Posterior vena cava (tissue), 2 donors: ENCODE results near the gene SRRM2. TPM values are rescaled to one million over a fixed set of nuclear protein-coding genes. Genes with fewer than 3 reads are reported as not detected.

Source experiments
- DNase-seq: peaks from one replicate; pipeline ENCODE4 v3.0.0-alpha.2; 2020; ENCODE audit warnings: low spot score
- intact Hi-C, 2 donors: fragments of 100-400 bp; cut with DNase I; formaldehyde crosslinking; loops; one replicate each; pipeline versions ENCODE4 v1.14.1 to v1.14.2; 2022 to 2023
- total RNA-seq, 2 donors: library from RNA; stranded (reverse); fragmentation: NEBNext Ultra II Directional; extraction: Animal tissue kit (Norgen Biotek cat#: 25700); gene quantifications; one replicate each; pipeline ENCODE4 v1.2.1, GENCODE V29; 2021
- donor health status: DM: yes; HTN: yes; CAD: no.
- donor health status: DM: yes; HTN: yes; CAD: no.

Gene SRRM2
- total RNA-seq, 2 donors from 2014 or later, result 320 to 360 TPM

GRCh38 chr16:2751577-2752034 is 832 bp upstream of the SRRM2 start:
- DNase-seq, result no peak
- intact Hi-C loops, result no loop called here

DNA sequence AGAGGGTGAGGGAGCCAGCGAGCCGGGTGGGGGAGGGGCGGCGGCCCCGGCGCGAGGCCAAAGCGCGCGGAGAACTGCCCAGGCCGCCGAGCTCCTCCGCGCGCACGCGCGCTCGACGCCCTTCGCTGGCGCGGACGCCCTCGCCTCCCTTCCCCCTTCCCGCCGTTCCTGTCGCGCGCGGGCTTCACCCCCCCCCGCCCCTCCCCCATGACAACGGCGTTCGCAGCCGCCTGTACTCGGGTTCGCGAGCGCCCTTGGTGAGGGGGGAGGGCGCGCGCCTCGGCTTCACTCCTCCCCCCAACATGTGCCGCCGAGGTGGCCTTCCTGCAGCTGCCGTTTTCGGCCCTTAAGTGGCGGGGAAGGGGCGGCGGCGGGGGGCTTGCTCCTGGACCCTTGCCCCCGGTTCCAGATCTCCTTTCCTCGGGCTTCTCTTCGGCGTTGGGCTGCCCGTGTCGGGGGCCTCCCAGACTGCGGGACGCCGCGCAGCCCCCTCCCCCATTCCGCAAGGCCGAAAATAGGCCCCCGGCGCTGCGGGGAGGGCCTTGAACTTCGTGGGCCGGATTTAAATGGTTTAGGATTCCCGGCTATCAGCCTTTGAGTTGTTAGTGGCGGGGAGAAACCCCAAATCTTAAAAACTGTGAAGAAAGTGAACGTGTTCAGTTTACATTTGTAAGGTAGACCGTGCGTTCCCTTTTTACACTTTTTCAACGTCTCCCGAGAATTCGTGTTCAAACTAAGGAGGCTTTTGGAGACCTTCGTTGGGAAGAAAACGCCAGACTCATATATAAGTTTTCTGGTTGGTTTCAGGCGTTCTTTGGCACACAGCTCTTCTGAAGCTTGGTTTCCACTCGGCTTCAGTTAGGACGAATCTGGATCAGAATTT is 653 bp downstream of the SRRM2 start:
- DNase-seq, result peak; percentile 95
- intact Hi-C loops, result no loop called here

- intact Hi-C loops, result no loop called here
- DNase-seq, result peak; percentile 10
These were observed 1.2 kb downstream of the SRRM2 start for GRCh38 chr16:2753733-2754020.

- DNase-seq, result no peak
- intact Hi-C loops, result no loop called here
These were observed 2.7 kb downstream of the SRRM2 start for GRCh38 chr16:2755158-2755557.

DNA sequence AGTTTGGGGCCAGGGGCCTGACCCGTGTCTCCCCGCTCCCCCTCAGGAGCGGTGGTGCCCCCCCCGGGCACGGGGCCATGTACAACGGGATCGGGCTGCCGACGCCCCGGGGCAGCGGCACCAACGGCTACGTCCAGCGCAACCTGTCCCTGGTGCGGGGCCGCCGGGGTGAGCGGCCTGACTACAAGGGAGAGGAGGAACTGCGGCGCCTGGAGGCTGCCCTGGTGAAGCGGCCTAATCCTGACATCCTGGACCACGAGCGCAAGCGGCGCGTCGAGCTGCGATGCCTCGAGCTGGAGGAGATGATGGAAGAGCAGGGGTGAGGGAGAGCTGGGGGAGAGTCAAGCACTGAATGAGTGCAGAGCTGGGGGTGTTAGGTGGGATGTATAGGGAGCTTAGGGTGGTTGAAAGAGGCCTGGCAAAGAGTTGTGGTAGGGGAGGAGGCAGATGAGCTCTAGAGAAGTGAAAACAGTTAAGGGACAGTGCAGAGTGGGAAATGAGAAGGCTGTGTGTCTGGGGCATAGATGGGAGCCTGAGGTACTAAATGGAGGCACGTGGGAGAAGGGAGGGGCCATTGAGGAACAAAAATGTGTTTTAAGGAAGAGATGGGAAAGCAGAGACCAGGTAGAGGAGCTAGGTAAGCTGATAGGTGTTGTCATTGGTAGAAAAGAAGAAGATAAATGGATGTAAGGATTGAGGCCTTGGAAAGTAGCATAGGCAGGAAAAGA is 4.0 kb downstream of the SRRM2 start:
- intact Hi-C loops, result no loop called here
- DNase-seq, result peak; percentile 64

- intact Hi-C loops, result no loop called here
- no peak for DNase-seq
These were observed 4.9 kb downstream of the SRRM2 start for GRCh38 chr16:2757344-2757743.

DNA sequence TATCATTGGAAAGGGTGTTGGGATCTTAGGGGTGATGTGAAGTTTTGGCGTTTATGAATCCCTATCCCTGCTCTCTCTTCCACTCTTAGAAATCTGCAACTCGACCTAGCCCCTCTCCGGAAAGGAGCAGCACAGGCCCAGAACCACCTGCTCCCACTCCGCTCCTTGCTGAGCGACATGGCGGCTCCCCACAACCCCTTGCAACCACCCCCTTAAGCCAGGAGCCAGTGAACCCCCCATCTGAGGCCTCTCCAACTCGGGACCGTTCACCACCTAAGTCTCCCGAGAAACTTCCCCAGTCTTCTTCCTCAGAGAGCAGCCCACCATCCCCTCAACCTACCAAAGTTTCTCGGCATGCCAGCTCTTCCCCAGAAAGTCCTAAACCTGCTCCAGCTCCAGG is 9.0 kb downstream of the SRRM2 start:
- no peak for DNase-seq
- intact Hi-C loops, result no loop called here

DNA sequence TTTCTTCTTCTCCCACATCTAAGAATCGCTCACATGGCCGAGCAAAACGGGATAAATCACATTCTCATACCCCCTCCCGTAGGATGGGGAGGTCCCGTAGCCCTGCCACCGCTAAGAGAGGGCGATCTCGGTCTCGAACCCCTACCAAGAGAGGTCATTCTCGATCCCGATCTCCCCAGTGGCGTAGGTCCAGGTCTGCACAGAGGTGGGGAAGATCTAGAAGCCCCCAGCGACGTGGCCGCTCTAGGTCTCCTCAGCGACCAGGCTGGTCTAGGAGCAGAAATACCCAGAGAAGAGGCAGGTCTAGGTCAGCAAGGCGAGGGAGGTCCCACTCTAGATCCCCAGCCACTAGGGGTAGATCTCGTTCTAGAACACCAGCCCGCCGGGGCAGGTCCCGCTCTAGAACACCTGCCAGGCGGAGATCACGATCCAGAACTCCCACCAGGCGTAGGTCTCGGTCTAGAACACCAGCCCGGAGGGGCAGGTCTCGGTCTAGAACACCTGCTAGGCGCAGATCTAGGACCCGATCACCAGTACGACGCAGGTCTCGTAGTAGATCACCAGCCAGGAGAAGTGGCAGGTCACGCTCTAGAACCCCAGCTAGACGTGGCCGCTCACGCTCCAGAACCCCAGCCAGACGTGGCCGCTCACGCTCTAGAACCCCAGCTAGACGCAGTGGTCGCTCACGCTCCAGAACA is 9.6 kb downstream of the SRRM2 start:
- intact Hi-C loops, result no loop called here
- no peak for DNase-seq

GRCh38 chr16:2762711-2763110 is 10.3 kb downstream of the SRRM2 start:
- DNase-seq, result peak; percentile 72

GRCh38 chr16:2763173-2763572 is 10.7 kb downstream of the SRRM2 start:
- intact Hi-C loops, result no loop called here

More at GRCh38 chr16:2762711-2763110, 10.3 kb downstream of the SRRM2 start:
- intact Hi-C loops, result no loop called here

GRCh38 chr16:2764718-2765117 is 12.3 kb downstream of the SRRM2 start:
- intact Hi-C loops, result loop anchor here in 1 of 2 donors (5.0 kb wide), 1 partner anchor 428 kb away; no protein-coding TSS in a partner anchor
- no peak for DNase-seq

More at GRCh38 chr16:2763173-2763572, 10.7 kb downstream of the SRRM2 start:
- DNase-seq, result no peak

DNA sequence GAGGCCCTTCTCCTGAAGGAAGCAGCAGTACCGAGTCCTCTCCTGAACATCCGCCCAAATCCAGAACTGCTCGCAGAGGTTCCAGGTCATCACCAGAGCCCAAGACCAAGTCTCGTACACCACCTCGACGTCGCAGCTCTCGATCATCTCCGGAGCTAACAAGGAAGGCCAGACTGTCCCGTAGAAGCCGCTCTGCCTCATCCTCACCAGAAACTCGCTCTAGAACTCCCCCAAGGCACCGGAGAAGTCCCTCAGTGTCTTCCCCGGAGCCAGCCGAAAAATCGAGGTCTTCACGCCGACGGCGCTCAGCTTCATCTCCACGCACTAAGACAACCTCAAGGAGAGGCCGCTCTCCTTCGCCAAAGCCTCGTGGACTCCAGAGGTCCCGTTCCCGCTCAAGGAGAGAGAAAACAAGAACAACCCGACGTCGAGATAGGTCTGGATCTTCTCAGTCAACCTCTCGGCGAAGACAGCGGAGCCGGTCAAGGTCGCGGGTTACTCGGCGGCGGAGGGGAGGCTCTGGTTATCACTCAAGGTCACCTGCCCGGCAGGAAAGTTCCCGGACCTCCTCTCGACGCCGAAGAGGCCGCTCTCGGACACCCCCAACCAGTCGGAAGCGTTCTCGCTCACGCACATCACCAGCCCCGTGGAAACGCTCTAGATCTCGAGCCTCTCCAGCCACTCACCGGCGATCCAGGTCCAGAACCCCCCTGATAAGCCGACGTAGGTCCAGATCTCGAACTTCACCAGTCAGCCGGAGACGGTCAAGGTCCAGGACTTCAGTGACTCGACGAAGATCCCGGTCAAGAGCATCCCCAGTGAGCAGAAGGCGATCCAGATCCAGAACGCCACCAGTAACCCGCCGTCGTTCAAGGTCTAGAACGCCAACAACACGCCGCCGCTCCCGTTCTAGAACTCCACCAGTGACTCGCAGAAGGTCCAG is 13.3 kb downstream of the SRRM2 start:
- DNase-seq, result no peak
- intact Hi-C loops, result loop anchor here in 1 of 2 donors (5.0 kb wide), 1 partner anchor 427 kb away; no protein-coding TSS in a partner anchor

GRCh38 chr16:2766430-2767139 is 14.1 kb downstream of the SRRM2 start:
- intact Hi-C loops, result loop anchor here in 1 of 2 donors (5.0 kb wide), 1 partner anchor 426 kb away; no protein-coding TSS in a partner anchor
- no peak for DNase-seq

- DNase-seq, result peak; percentile 73
- intact Hi-C loops, result loop anchor here in 1 of 2 donors (5.0 kb wide), 1 partner anchor 425 kb away; no protein-coding TSS in a partner anchor
These were observed 14.8 kb downstream of the SRRM2 start for GRCh38 chr16:2767140-2767731.

GRCh38 chr16:2767891-2768290 is 15.5 kb downstream of the SRRM2 start:
- intact Hi-C loops, result loop anchor here in 1 of 2 donors (5.0 kb wide), 1 partner anchor 424 kb away; no protein-coding TSS in a partner anchor
- DNase-seq, result no peak

DNA sequence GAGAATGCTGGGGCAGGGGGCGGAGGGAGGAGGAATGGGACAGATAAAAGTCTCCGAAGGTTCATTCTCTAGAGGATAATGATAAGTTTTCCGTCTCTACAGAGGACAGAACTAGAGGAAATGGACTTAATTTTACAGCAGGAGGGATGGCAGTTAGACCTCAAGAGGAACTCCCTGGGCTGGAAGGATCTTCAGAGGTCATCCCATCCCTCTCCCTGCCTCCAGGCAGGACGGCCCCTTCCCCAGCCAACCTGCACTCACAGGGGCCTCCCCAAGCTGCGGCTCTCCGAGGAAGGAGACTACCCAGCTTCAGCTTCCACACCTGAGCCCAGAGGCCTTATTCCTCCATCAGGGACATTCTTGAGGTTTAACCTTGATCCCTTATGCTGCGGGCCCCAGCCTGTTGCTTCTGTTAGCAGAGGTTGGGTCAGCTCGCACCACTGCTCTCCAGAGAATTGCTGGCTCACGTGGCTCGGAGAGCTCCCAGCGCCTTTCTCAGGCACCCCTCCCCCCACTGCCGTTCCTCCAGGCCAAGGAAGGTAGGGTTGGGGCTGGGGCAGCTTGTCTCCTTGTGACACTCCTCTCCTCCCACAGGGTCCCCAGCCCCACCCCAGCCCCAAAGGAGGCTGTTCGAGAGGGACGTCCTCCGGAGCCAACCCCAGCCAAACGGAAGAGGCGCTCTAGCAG is 16.1 kb downstream of the SRRM2 start:
- peak; percentile 73 for DNase-seq
- intact Hi-C loops, result loop anchor here in 1 of 2 donors (5.0 kb wide), 1 partner anchor 424 kb away; no protein-coding TSS in a partner anchor

DNA sequence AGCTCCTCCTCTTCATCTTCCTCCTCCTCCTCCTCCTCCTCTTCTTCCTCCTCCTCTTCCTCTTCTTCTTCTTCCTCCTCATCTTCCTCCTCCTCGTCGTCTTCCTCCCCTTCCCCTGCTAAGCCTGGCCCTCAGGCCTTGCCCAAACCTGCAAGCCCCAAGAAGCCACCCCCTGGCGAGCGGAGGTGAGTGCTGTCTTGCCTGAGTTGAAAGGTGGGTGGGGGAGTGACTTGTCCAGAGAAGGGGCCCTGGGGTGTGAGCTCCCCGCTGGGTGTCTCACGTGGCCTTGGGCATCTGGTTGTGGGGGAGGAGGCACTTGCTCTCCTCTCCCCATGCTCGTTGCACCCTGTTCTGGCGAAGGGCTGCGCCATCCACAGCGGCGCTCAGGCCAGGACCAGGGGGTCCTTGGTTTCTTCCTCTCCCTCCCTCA is 16.7 kb downstream of the SRRM2 start:
- DNase-seq, result peak; percentile 76
- intact Hi-C loops, result loop anchor here in 1 of 2 donors (5.0 kb wide), 1 partner anchor 423 kb away; no protein-coding TSS in a partner anchor
